Kidney capillary endothelial cell (primary cell): ENCODE results near the gene SYMPK.
A peak's percentile ranks its signal among the peaks of the same experiment; 100 is the strongest.
"Not testable (repeated sequence)": the region's sequence is repeated elsewhere in the genome, so short reads cannot be mapped to it uniquely, and the experiment has no call there.

Experiments used
- DNase-seq: peaks from one replicate; pipeline ENCODE4 v3.0.0-alpha.2; 2018; ENCODE audit warnings: low spot score

The SYMPK gene

DNA sequence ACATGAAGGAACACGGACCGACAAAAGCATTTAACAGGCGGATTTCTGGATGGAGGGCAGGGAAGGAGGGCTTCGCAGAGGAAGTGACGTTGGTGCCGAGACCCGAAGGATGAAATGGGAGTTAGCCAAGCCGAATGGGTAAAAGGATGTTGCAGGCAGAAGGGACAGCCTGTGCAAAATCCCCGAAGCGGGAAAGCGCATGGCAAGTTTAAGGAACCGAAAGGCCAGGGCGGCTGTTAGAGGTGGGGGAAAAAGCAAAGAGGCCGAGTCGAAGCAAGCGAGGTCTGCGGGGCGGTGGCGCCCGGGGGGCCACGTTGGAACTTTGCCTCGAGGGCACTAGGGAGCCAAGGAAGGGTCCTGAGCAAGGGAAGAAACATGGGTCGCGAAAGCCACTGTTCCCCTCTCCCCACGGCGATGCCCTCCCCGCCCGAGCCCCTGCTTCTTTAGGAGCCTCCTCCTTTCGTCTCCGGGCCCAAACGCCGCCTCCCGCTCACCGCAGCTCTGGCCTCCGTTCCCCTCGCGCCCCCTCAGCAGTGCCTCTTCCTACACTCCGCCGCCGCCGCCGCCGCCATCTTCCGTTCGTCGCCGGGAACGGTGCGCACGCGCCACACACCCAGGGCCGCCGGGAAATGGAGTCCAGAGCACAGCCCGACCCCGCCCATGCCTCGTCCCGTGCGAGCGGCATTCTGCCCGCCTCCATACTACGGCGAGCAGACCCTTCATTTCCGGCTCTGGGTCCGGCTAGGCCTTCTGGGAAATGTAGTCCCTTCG, at the start of gene SYMPK:
TSS of gene SYMPK (minus strand) at position 584 of the 771 bp plus-strand sequence. CDS start 8,652 bp downstream, outside the sequence.
- DNase-seq = peak; percentile 96

DNA sequence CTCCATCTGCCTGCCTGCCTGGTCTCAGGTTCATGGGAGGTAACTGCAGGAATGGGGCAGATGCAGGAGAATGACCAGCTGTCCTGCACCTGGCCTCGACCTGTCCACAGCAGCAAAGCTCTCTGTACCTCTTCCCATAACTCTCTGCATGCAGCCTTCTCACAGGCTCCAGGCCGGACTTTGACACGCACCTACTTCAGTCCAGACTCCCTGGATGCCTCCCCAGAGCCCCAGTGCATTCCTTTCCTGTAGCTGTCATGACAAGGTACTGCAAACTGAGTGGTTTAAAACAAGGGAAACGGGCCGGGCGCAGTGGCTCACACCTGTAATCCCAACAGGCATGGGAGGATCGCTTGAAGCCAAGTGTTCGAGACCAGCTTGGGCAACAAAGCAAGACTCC, 48.3 kb upstream of the SYMPK start:
- no peak for DNase-seq

DNA sequence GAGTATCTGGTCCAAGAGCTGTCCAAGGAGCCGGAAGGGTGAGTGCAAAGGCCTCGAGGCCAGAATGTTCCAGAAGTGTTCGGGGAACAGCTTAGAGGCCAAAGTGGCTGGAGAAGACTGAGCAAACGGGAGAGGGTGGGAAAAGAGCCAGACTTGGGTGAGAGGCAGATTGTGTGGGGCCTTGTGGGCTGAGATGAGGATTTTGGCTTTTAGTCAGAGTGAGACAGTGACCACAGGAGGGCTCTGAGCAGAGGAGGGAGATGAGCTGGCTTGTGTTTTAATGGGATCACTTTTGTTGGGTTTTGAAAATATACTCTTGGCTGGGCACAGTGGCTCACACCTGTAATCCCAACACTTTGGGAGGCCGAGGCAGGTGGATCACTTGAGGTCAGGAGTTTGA, 46.0 kb upstream of the SYMPK start:
- DNase-seq = no peak

DNA sequence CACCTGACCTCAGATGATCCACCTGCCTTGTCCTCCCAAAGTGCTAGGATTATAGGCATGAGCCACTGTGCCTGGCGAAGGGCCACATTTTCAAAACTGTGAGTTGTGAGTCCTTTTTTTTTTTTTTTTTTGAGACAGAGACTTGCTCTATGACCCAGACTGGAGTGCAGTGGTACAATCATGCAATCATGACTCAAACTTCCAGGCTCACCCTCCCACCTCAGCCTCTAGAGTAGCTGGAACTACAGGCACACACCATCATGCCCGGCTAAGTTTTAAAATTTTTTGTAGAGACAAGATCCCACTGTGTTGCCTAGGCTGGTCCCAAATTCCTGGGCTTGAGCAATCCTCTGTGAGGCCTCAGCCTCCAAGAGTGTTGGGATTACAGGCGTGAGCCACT, 43.3 kb upstream of the SYMPK start:
- no peak for DNase-seq

DNA sequence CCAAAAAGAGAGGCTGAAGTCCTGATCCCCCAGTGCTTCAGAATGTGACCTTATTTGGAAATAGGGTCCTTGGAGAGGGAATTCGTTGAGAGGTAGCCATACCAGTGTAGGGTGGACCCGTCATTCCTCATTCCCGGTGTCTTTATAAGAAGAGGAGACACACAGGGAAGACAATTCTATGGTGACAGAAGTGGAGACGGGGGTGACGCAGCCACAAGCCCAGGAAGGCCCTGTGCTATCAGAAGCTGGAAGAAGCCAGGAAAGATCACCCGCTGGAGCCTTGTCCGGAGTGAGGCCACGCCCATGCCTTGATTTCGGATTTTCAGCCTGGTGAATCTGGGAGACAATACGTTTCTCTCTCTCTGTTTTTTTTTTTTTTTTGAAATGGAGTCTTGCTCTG, 42.1 kb upstream of the SYMPK start:
- DNase-seq = no peak

DNA sequence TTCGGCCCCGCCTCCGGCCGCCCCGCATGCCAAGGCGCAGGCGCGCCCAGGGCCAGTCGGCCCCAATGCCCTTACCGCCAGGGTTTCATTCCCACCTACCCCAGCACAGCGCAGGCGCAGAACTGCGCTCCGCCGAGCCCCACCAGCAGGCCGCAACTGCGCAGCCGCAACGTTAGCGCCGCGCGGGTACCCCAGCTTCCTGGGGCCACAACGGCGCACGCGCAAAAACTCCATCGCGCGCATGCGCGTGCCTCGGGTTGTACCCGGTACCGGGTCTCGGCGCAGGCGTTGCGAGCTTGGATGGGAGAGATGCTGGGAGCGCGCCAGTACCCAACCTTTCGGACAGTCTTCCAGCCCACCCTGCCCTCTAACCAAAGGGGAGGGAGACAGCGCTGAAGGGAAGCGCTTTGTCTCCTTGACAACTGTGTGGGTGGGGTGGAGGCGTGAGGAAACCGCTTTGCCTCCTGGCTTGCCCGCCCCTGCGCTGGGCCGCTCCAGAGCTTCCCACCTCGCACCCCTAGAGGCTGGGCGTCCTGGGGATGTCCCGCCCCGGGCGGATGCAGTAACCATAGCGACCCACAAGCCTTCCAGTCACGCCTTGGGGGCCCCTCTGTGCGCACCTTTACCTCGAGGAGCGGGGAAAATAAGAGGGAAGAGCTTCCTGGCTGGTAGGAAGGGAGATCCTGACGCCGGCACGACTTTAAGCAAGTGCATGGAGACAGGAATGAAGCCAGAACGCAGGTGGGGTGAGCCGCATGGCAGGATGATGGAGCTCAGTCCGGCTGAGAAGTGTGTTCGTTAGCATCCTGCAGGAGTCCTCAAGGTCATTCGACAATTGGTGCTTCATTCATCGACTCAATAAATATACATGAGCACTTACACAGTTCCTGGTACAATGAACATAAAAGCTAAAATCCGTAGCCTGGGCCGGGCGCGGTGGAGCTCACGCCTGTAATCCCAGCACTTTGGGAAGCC, 40.0 kb upstream of the SYMPK start:
- peak; percentile 100 for DNase-seq

DNA sequence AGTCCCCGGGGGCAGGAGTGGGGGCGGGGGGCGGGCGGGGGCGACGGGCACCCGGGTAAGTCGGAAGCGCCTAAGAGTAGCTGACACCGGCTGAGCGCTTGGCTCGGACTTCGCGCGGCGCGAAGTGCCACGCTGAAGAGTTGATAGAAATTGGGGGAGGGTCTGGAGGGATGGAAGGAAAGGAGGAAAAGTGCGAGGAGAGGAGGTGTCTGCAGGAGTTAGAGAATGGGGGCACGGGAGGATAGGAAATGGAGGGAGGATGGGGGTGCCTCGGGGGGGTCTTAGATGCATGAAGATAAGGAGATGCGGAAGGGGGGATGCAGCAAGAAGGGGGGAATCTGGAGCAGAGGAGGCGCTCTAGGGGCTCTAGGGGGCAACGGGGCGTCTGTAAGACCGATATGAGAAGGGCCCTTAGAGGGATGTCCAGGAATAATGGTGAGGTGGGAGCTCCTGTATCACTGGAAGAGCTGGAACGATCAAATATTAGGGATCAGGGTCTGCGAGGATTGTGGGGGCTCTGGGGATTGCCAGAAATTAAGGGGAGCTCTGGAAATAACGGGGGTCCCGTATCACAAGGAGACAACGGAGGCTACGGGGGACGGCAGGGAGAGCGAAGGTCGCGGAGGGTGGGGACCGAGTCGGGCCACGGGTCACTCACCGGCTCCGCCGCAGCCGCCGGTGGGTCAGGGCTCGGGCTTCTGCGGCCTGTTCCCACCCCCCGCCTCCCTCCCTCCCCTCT, 39.1 kb upstream of the SYMPK start, which contains the start of gene MYPOP:
TSS of gene MYPOP (minus strand) at position 702 of the 739 bp plus-strand sequence. CDS start 840 bp downstream, outside the sequence.
- DNase-seq = peak; percentile 21

DNA sequence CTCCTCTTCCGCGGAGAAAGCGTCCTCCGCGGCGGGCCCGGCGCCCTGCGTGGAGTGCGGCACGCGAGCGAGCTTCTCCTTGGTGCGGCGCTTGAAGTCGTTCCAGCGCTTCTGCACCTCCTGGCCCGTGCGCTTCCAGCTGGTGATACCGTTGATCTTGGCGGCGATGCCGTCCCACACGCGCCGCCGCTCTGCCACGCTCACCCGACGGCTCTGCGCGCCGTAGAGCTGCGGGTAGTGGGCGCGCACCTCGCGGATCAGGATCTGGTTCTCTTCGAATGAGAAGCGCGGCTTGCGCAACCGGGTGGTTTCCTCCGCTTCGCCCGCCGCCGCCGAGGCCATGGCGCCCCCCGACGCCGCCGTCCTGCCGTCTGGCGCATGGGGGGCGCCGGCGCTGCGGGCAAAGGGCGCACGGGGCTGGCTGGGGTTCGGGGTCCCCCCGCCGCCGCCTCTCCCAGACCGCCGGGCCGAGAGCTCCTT, 38.5 kb upstream of the SYMPK start:
- no peak for DNase-seq

DNA sequence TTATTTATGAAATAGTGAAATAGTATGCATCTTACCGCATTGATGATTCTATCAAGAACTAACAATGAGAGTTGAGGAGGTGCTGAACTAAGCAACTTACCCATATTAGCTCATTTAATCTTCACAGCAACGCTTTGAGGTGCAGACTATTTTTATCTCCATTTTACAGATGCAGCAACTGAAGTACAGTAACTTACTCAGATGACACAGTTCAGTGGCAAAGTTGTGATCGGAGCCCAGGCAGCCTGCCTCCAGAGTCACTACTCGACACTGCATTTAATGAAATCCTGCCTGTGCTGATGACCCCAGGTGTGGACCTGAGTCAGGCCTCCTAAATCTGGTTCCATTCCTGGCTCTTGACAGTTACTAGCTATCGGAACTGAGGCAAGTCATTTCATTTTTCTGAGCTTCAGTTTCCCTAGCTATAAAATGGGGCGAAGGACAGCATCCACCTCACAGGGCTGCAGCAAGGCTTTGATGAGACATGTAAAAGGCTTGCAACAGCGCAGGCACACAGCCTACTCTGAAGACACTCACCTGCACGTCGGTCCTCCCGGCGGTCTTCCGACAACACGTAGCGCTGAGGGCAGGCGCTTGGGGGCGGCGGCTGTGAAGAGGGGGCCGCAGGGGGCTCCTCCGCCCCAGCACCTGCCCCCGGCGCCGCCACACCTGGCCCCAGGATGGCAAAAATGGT, 37.9 kb upstream of the SYMPK start:
- DNase-seq = no peak

DNA sequence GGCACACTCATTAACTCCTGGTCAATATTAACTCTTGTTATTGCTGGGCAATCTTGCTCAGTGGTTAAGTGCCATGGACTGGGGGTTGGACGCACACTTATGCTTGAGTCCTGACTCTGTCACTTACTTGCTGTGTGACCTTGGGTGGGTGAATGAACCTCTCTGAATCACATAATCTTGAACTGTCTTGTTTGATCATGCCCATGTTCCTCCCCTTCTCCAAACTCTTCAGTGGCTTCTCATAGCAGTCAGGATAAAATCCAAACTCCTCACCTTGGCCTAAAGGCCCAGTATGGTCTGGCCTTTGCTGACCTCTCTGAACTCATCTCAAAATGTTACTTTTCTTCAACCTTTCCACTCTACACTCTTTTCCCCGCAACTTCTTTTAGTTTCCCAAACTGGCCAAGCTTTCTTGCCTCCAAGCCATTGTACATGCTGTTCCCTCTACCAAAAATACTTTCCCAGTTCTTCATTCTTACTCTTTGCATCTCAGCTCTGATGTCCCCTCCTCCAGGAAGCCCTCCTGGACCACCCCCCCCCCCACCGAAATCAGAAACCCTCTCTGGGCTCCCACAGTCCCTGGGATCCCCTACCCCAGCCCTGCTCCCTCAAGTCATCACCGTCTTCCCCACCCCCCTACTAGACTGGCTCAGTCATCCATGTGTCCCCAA, 37.1 kb upstream of the SYMPK start:
- DNase-seq = no peak

DNA sequence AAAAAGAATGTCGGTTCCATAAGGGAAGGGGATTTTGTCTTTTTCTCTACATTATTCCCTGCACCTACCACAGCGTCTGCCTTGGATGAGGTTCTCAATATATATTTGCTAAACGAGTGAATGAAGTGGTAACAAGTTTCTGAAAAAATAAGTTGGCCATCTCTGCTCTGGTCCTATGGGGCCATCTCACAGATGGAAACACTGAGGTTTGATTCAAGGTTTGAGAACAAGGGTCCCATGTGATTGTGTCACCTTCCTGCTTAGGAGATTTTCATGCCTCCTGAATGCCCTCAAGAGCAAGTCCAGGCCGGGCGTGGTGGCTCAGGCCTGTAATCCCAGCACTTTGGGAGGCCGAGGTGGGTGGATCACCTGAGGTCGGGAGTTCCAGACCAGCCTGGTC, 36.3 kb upstream of the SYMPK start:
- no peak for DNase-seq

DNA sequence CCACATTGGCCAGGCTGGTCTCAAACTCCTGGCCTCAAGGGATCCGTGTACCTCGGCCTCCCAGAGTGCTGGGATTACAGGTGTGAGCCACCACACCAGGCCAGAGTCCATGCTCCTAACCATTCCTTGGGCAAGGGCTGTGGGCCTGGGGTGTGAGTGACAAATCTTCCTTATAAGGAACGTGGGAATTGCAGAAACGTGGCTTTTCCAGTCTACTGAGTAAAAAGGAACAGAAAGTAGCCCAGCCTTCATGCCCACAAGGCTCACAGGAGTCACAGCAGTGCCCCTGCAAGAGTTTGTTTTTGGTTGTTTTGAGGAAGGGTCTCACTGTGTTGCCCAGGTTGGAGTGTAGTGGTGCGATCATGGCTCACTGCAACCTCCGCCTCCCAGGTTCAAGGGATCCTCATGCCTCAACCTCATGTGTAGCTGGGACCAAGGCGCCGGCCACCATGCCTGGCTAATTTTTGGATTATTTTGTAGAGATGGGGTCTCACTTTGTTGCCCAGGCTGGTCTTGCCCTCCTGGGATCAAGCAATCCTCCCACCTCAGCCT, 34.4 kb upstream of the SYMPK start:
- no peak for DNase-seq

DNA sequence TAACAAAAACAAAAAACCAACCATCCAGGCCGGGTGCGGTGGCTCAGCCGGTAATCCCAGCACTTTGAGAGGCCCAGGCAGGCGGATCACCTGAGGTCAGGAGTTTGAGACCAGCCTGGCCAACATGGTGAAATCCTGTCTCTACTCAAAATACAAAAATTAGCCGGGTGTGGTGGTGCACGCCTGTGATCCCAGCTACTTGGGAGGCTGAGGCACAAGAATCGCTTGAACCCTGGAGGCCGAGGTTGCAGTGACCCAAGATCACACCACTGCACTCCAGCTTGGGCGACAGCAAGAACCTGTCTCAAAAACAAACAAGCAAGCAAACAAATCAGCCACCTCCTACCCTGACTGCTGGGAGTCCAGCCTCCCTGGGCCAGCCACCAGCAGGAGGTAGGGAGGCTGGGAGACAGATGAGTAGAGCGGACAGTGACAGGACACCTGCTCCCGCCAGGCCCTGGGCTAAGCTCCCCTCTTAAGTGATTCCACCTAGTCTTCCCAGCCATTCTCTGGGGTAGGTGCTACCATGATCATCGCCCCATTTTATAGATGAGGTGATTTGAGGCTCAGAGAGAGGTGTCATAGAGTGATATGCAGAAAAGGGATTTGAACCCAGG, 33.1 kb upstream of the SYMPK start:
- not testable (repeated sequence) for DNase-seq

DNA sequence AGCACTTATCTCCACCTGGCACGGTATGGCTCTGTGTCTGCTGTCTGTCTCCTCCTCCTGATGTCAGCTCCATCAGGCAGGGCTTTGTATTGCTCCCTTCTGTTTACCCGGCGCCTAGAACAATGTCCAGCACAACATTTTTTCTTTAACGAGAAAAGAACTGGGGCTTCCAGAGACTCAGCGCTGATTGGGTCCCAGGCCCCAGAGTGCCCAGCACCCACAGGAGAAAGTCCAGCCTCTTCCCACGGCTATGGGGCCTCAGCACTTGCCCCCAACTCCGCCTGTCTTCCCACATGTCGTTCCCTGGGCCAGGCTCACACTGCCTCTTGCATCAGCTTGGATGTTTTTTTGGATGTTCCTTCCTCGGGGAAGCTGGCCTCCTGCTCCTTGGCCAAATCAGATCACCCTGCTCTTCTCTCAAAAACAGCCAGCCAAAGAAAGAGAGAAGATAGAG, 32.6 kb upstream of the SYMPK start:
- DNase-seq = no peak

DNA sequence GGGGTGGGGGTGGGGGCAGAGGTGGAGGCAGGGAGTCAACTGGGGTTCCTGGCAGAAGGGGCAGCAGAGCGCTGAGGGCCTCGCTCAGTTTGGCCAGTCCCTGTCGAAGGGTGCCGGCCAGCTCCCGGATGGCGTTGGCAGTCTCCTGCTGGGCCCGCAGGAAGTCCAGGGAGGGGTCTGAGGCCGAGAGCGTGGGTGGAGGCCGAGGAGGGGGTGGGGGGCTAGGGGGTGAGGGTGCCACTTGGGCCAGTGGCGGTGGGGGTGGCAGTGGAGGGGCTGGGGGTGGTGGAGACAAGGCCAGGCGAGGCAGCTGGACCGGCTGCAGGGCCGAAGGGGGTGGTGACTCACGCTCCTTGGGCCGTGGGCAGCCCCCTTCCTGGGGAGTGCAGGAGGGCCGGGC, 27.9 kb upstream of the SYMPK start:
- no peak for DNase-seq

DNA sequence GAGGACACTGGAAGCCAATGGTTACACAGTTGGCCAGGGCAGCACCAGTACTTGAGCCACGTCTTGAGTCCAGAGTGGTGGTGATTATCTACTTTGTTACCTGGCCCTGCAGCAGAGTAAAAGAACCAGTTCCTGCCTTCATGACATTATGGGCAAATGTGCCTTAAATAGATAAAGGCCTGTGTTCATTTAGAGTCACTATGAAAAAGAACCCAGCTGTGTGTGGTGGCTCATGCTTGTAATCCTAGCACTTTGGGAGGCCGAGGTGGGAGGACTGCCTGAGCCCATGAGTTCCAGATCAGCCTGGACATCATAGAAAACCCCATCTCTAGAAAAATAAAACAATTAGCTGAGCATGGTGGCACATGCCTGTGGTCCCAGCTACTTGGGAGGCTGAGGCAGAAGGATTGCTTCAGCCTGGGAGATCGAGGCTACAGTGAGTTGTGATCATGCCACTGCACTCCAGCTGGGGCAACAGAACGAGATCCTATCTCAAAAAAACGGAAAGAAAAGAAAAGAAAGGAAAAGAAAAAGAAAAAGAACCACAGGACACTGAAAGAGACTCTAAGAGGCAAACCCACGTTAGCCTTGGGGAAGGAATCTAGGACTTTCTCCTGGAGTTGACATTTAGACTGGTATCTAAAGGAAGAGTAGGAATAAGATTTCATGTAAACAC, 26.4 kb upstream of the SYMPK start:
- no peak for DNase-seq

DNA sequence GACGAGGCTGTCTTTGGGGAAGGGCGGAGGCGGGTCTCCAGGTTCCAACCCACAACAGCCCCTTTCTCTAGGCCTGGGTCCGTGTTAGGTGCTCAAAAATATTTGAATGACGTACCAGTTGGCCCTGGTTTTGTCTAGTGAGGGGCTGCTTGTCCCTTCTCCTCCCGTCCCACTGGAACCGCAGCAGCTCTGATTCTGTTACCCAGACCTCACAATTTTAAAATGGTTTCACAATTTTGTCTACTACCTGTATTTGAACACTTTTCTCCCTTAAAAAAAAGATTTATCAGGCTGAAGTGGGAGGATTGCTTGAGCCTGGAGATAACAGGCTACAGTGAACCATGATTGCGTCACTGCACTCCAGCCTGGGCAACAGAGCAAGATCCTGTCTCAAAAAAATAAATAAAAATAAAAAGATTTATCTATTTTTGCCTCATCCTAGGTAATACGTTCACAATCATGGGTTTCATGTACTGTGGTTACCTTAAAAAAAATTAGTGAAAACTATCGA, 24.3 kb upstream of the SYMPK start:
- no peak for DNase-seq

DNA sequence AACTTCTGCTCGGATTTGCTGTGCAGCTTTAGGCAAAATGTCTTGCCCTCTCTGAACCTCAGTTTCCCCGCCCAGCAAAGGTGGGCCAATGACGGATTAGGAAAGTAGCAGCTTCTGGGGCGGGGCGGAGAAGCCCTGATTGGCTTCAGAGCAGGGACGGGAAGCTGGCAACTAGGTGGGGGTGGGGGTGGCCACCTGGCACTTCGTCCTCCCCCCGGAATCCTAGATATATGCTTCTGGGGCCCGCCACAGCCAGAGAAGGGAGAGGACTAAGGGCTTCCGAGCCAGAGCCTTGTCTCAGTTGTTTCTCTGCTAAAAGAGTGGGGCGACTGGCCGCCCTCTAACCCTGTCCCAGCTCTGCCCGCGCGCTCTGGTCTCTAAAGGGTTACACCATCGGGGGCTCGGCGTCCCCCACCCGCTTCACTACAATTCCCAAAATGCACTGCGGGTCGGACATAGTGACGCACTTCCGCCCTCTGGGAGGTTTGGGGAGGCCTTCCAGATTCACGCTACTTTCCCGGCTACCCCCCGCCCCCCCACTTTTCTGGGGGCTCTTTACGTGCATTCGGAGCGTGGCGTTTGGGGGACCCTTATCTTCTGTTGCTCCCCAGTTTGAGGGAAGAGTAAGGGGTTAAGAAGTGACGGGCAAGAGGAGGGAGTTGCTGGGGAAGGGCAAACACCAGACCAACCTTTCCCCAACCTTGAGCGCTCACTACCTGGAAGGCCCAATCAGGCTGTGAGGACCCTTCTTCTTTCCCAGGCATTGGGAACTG, 23.7 kb upstream of the SYMPK start:
- peak; percentile 86 for DNase-seq
